ENCODE measurements around the gene C5orf15. TPM values are rescaled to one million over a fixed set of nuclear protein-coding genes. Genes with fewer than 3 reads are reported as not detected.

C5orf15 gene
- total and polyA plus RNA-seq, 2 experiments from 2014 or later: 37.7 to 61.4 TPM

- H3K36me3 ChIP-seq (ENCODE audit: insufficient read depth): peaks cover 5% of the 10 kb centered on the region; the same call in 1 of the 2 replicates
- TF ChIP-seq REST (IDR thresholded peaks at IDR 0.05; ENCODE audit: unreplicated experiment): no peak
- no peak for TF ChIP-seq ZNF114 (CRISPR knock-in tag; IDR thresholded peaks at IDR 0.05)
- no peak for TF ChIP-seq ZNF462 (CRISPR knock-in tag; IDR thresholded peaks at IDR 0.05)
- no peak for TF ChIP-seq CTCF (conservative IDR thresholded peaks at IDR 0.05; ENCODE audit: low read depth in 2 of 2)
- no peak for TF ChIP-seq EZH2 (IDR thresholded peaks at IDR 0.05; ENCODE audit: low read depth, unreplicated experiment)
- TF ChIP-seq JUNB (IDR thresholded peaks at IDR 0.05; ENCODE audit: unreplicated experiment): no peak
- TF ChIP-seq POLR2AphosphoS5 (IDR thresholded peaks at IDR 0.05; ENCODE audit: low read depth): no peak
- no peak for TF ChIP-seq EZH2phosphoT487 (IDR thresholded peaks at IDR 0.05; ENCODE audit: unreplicated experiment)
- no peak for TF ChIP-seq STAT1 (IDR thresholded peaks at IDR 0.05; ENCODE audit: unreplicated experiment)
- TF ChIP-seq ZNF331 (CRISPR knock-in tag; IDR thresholded peaks at IDR 0.05; ENCODE audit: low read depth): no peak
- no peak for TF ChIP-seq CREB1 (CRISPR knock-in tag; IDR thresholded peaks at IDR 0.05; ENCODE audit: low read depth)
- no peak for TF ChIP-seq NANOG (IDR thresholded peaks at IDR 0.05; ENCODE audit: borderline replicate concordance)
- no peak for TF ChIP-seq ETS1 (IDR thresholded peaks at IDR 0.05)
- H3K27ac ChIP-seq (ENCODE audit: low read depth): peak overlapping the region; percentile 79; the same call in 1 of the 2 replicates
- H3K4me2 ChIP-seq: peak overlapping the region; percentile 85
- Mint-ChIP-seq H3K27ac (peak overlapping the region; percentile 82), H3K36me3 (ENCODE audit: low read depth) (peaks cover 17% of the 10 kb centered on the region), H3K4me1 (peaks cover 50% of the 10 kb centered on the region), H3K27me3 (ENCODE audit: insufficient read depth, low read depth, poor library complexity) (peaks cover 20% of the 10 kb centered on the region), H3K9me3 (no peaks in the 10 kb centered on the region), H3K4me3 (peak overlapping the region; percentile 95)
- peaks cover 31% of the 10 kb centered on the region for H3K4me1 ChIP-seq (ENCODE audit: insufficient read depth)
- peaks cover 52% of the 10 kb centered on the region for H3K79me2 ChIP-seq (replicated peaks; ENCODE audit: insufficient read depth)
- DNase-seq (ENCODE audit: low spot score) (peak; percentile 61), ATAC-seq (peak; percentile 14)
- peaks cover 8% of the 10 kb centered on the region for H3F3A ChIP-seq (replicated peaks; ENCODE audit: low read depth)
- peak overlapping the region; percentile 93 for H3K4me3 ChIP-seq
- 0 out of 2 replicates have a peak overlapping the region, but pooled peaks have one; percentile 28 for H2AFZ ChIP-seq
- H3K27me3 ChIP-seq (ENCODE audit: insufficient read depth): no peaks in the 10 kb centered on the region
- no peaks in the 10 kb centered on the region for H3K9me2 ChIP-seq (ENCODE audit: insufficient read depth)
- H4K20me1 ChIP-seq (replicated peaks; ENCODE audit: insufficient read depth): peaks cover 42% of the 10 kb centered on the region
Measured at GRCh38 chr5:134003817-134004625, 35.6 kb upstream of the C5orf15 start.
